ENCODE data around the gene F12. TPM values are rescaled to one million over a fixed set of nuclear protein-coding genes. Genes with fewer than 3 reads are reported as not detected.

F12 gene
- total and polyA plus RNA-seq, 2 donors (not counting 3 experiments of a cell fraction or from before 2014, with no cell fraction given): 1.00 to 1.4 TPM

- Histone ChIP-seq H3K27ac (ENCODE audit: insufficient read depth, low read depth, low read length) (no peak overlapping the region), H3K9me1 (replicated peaks; ENCODE audit: control insufficient read depth, extremely low read depth, insufficient read depth, low read length) (no peaks in the 10 kb centered on the region), H3K9me3 (replicated peaks; ENCODE audit: control insufficient read depth, insufficient read depth, low read length) (no peaks in the 10 kb centered on the region), H4K20me1 (replicated peaks; ENCODE audit: control insufficient read depth, extremely low read depth, insufficient read depth, low read length) (no peaks in the 10 kb centered on the region), H3K79me2 (ENCODE audit: control insufficient read depth, insufficient read depth, low read length) (no peaks in the 10 kb centered on the region), H3K4me2 (ENCODE audit: insufficient read depth, low read length) (no peak overlapping the region), H2AFZ (ENCODE audit: low read depth, low read length) (no peak overlapping the region), H3K9ac (replicated peaks; ENCODE audit: extremely low read depth, insufficient read depth, low read length) (no peak overlapping the region), H3K27me3 (ENCODE audit: control insufficient read depth in 2 of 2, insufficient read depth in 2 of 2, low read length in 2 of 2) (no peaks in the 10 kb centered on the region), H3K4me3 (replicated peaks in 1 of 3; ENCODE audit: insufficient read depth in 1 of 3, low read depth in 1 of 3, low read length in 3 of 3) (no peak overlapping the region), H3K36me3 (ENCODE audit: control insufficient read depth in 2 of 2, extremely low read depth in 1 of 2, insufficient read depth in 2 of 2, low read length in 2 of 2) (no peaks in the 10 kb centered on the region), H3K4me1 (ENCODE audit: control insufficient read depth, extremely low read depth, insufficient read depth, low read length) (peaks cover 15% of the 10 kb centered on the region)
- intact Hi-C loops (cut with micrococcal nuclease): no loop called here
- TF ChIP-seq CTCF (IDR thresholded peaks at IDR 0.05; ENCODE audit: extremely low read depth in 1 of 2, insufficient read depth in 1 of 2, low read depth in 1 of 2, low read length in 2 of 2) (no peak), MAX (IDR thresholded peaks at IDR 0.05; ENCODE audit: insufficient read depth, insufficient read length) (no peak), POLR2A (IDR thresholded peaks at IDR 0.05; ENCODE audit: low read depth, low read length) (no peak)
- no TSS peak for BruUV-seq (replicated peaks)
- CTCF ChIA-PET: interaction anchor here (0.9 kb wide), 1 partner anchor 9 kb away, joined by 3 read pairs; no protein-coding TSS in a partner anchor
- FAIRE-seq: no peak
- DNase-seq (ENCODE audit: low read depth, low spot score): no peak
- POLR2A ChIA-PET: no interaction called here
- dilution Hi-C loops (cut with MboI; ENCODE audit: extremely low pct_ligation_motif_present, low sequenced_read_pairs): no loop called here
Observed at GRCh38 chr5:177374211-177374610, 35.2 kb downstream of the F12 start.

GRCh38 chr5:177373806-177374205 lies 35.6 kb downstream of the F12 start:
- CTCF ChIA-PET: interaction anchor here (0.8 to 5.8 kb wide), 4 partner anchors 9 to 55 kb away, joined by 3 to 64 read pairs (median 3); no protein-coding TSS in a partner anchor
- H2AFZ ChIP-seq (ENCODE audit: low read depth, low read length): no peak overlapping the region
- H3K27me3 ChIP-seq (ENCODE audit: control insufficient read depth in 2 of 2, insufficient read depth in 2 of 2, low read length in 2 of 2): no peaks in the 10 kb centered on the region
- no peak for DNase-seq (ENCODE audit: low read depth, low spot score)
- H3K36me3 ChIP-seq (ENCODE audit: control insufficient read depth in 2 of 2, extremely low read depth in 1 of 2, insufficient read depth in 2 of 2, low read length in 2 of 2): no peaks in the 10 kb centered on the region
- H3K4me1 ChIP-seq (ENCODE audit: control insufficient read depth, extremely low read depth, insufficient read depth, low read length): peaks cover 15% of the 10 kb centered on the region
- intact Hi-C loops (cut with micrococcal nuclease): no loop called here
- H3K9me1 ChIP-seq (replicated peaks; ENCODE audit: control insufficient read depth, extremely low read depth, insufficient read depth, low read length): no peaks in the 10 kb centered on the region
- H3K4me2 ChIP-seq (ENCODE audit: insufficient read depth, low read length): no peak overlapping the region
- no TSS peak for BruUV-seq (replicated peaks)
- no peak for FAIRE-seq
- H3K4me3 ChIP-seq (replicated peaks in 1 of 3; ENCODE audit: insufficient read depth in 1 of 3, low read depth in 1 of 3, low read length in 3 of 3): no peak overlapping the region
- H3K9me3 ChIP-seq (replicated peaks; ENCODE audit: control insufficient read depth, insufficient read depth, low read length): no peaks in the 10 kb centered on the region
- H4K20me1 ChIP-seq (replicated peaks; ENCODE audit: control insufficient read depth, extremely low read depth, insufficient read depth, low read length): no peaks in the 10 kb centered on the region
- POLR2A ChIA-PET: no interaction called here
- H3K27ac ChIP-seq (ENCODE audit: insufficient read depth, low read depth, low read length): no peak overlapping the region
- dilution Hi-C loops (cut with MboI; ENCODE audit: extremely low pct_ligation_motif_present, low sequenced_read_pairs): no loop called here
- no peaks in the 10 kb centered on the region for H3K79me2 ChIP-seq (ENCODE audit: control insufficient read depth, insufficient read depth, low read length)
- TF ChIP-seq JUN (IDR thresholded peaks at IDR 0.05; ENCODE audit: borderline replicate concordance, insufficient read depth, insufficient read length, low read depth) (no peak), CTCF (IDR thresholded peaks at IDR 0.05; ENCODE audit: extremely low read depth in 1 of 2, insufficient read depth in 1 of 2, low read depth in 1 of 2, low read length in 2 of 2) (no peak), POLR2AphosphoS5 (IDR thresholded peaks at IDR 0.05; ENCODE audit: insufficient read depth, low read depth, low read length) (no peak), EZH2 (IDR thresholded peaks at IDR 0.05; ENCODE audit: borderline replicate concordance, low read depth, low read length, severe bottlenecking) (no peak), POLR2A (IDR thresholded peaks at IDR 0.05; ENCODE audit: low read depth, low read length) (no peak), MAX (IDR thresholded peaks at IDR 0.05; ENCODE audit: insufficient read depth, insufficient read length) (no peak), FOS (IDR thresholded peaks at IDR 0.05; ENCODE audit: borderline replicate concordance, insufficient read depth, low read length) (no peak), MYC (IDR thresholded peaks at IDR 0.05; ENCODE audit: low read depth, low read length) (no peak), GATA2 (IDR thresholded peaks at IDR 0.05; ENCODE audit: insufficient read depth, insufficient read length, low read depth, low read length) (no peak)
- H3K9ac ChIP-seq (replicated peaks; ENCODE audit: extremely low read depth, insufficient read depth, low read length): no peak overlapping the region
